Activated naive CD4-positive, alpha-beta T cell treated with anti-CD3 and anti-CD28 coated beads, Interleukin-2, amount 10 ng/mL, durations not matched to agents 7 days and 5 days (primary cell): ENCODE measurements around the gene LDLRAP1.
A peak's percentile ranks its signal among the peaks of the same experiment; 100 is the strongest.

Experiments used
- CTCF ChIA-PET: fragments of 350-600 bp; sonication (Branson Sonifier 250); formaldehyde crosslinking; loops from one replicate; lab custom pipeline; 2021; ENCODE audit warnings: antibody characterized with exemption; lab: Charles Lee
- DNase-seq: peaks from one replicate; pipeline ENCODE4 v3.0.0-alpha.2; 2020
- H3K27ac Mint-ChIP-seq: one replicate; pipeline ENCODE4 v1.8.0; 2021; ENCODE audit warnings: mild to moderate bottlenecking, moderate library complexity, mixed read lengths
- H3K27me3 Mint-ChIP-seq: one replicate; pipeline ENCODE4 v1.8.0; 2021; ENCODE audit warnings: mild to moderate bottlenecking, mixed read lengths
- H3K36me3 Mint-ChIP-seq: one replicate; pipeline ENCODE4 v1.8.0; 2021; ENCODE audit warnings: mixed read lengths
- H3K4me1 Mint-ChIP-seq: one replicate; pipeline ENCODE4 v1.8.0; 2021; ENCODE audit warnings: mixed read lengths
- H3K4me3 Mint-ChIP-seq: one replicate; pipeline ENCODE4 v1.8.0; 2021; ENCODE audit warnings: mild to moderate bottlenecking, moderate library complexity, mixed read lengths
- H3K9me3 Mint-ChIP-seq: one replicate; pipeline ENCODE4 v1.8.0; 2021; ENCODE audit warnings: mixed read lengths

LDLRAP1 gene

GRCh38 chr1:25516686-25517085 is 26.7 kb upstream of the LDLRAP1 start:
- no peak overlapping the region for H3K4me3 Mint-ChIP-seq
- H3K9me3 Mint-ChIP-seq: no peaks in the 10 kb centered on the region
- no peak overlapping the region for H3K27ac Mint-ChIP-seq
- peaks cover 5% of the 10 kb centered on the region for H3K4me1 Mint-ChIP-seq
- CTCF ChIA-PET: interaction anchor here (0.9 to 8.1 kb wide), 5 partner anchors 12 to 39 kb away, joined by 3 to 58 read pairs (median 3); no protein-coding TSS in a partner anchor
- no peak for DNase-seq
- H3K36me3 Mint-ChIP-seq: no peaks in the 10 kb centered on the region
- peaks cover 36% of the 10 kb centered on the region for H3K27me3 Mint-ChIP-seq

DNA sequence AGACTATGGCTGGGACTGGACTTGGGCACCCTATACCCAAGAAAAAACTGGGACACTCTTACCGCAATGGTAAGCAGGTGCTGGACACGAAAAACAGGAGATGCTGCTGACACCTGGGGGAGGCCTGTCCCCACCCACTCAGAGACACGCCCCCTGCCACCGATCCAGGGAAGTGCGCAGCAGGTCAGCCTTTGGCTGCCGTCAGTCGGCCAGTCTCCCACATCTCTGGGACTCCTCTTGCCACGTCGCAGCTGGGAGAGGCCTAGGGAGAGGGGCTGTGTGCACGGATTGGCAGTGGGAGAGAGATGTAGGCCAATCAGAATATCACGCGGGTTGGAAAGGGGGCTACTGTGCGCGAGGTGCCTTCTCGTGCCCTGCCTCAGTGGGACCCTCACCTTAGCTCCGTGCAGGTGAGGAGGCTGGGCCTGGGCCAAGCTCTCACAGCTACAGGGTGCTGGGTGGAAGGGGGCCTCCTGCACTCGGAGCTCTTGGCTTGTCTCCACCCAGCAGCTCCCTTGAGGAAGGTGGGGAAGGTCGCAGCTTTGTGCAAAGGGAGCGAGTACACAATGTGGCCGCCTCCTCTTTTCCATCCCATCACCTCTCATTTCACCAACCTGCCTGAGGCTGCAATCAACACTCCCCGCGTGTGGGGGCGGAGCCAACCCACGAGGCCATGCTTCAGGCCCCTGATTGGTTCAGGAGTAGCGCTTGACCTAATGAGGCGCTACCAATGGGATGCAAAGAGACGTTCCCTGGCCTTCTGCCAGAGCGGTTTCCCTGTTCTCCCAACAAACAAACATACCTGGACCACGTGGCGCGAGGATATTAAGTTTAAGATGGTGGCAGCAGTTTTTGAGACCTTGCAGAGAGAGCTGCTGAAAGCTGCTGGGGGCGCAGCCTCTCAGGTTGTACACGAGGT is 25.7 kb upstream of the LDLRAP1 start:
- peaks cover 41% of the 10 kb centered on the region for H3K27me3 Mint-ChIP-seq
- DNase-seq: no peak
- CTCF ChIA-PET: interaction anchor here (1.1 to 8.1 kb wide), 2 partner anchors 13 to 25 kb away, joined by 3 to 58 read pairs; no protein-coding TSS in a partner anchor

GRCh38 chr1:25519624-25520023 is 23.8 kb upstream of the LDLRAP1 start:
- no peak for DNase-seq
- Mint-ChIP-seq H3K36me3 (no peaks in the 10 kb centered on the region), H3K4me1 (peaks cover 5% of the 10 kb centered on the region), H3K27me3 (peaks cover 38% of the 10 kb centered on the region), H3K9me3 (no peaks in the 10 kb centered on the region), H3K27ac (no peak overlapping the region), H3K4me3 (no peak overlapping the region)
- CTCF ChIA-PET: interaction anchor here (0.5 to 8.1 kb wide), 8 partner anchors 15 to 287 kb away, joined by 3 to 58 read pairs (median 4); no protein-coding TSS in a partner anchor

More for the DNA sequence above, 25.7 kb upstream of the LDLRAP1 start:
- Mint-ChIP-seq H3K4me1 (peaks cover 5% of the 10 kb centered on the region), H3K4me3 (no peak overlapping the region), H3K36me3 (no peaks in the 10 kb centered on the region), H3K27ac (no peak overlapping the region), H3K9me3 (no peaks in the 10 kb centered on the region)

DNA sequence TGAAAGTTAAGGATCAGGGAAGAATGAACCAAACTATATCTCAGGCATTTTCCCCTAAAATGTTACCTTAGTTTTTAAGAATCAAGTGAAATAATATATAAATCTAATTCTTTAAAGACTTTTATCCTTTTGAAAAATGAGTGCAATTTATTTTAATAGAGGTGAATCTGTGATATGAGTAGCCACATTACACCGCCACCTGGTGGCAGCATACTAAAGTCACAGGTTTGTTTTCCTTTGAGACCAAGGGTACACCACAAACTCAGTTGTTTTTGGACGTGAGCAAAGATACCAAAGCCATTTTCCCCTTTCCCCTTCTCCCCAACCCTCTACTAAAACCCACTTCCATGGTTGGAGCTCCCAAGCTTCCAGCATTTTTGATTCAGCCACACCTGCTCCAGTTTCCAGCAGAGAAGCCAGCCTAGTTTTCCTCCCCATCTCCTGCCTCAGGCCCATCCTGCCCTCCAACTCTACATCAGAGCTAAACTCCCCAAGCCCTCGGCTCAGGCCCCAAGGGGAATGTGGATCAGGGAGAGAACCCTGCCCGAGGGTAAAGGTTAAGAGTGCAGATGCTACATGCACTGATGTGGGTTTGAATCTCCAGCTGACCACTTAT is 22.9 kb upstream of the LDLRAP1 start:
- H3K4me1 Mint-ChIP-seq: peaks cover 7% of the 10 kb centered on the region
- CTCF ChIA-PET: interaction anchor here (0.6 to 8.1 kb wide), 20 partner anchors 12 to 290 kb away, joined by 3 to 58 read pairs (median 3); no protein-coding TSS in a partner anchor
- peaks cover 4% of the 10 kb centered on the region for H3K9me3 Mint-ChIP-seq
- peaks cover 40% of the 10 kb centered on the region for H3K27me3 Mint-ChIP-seq
- H3K27ac Mint-ChIP-seq: no peak overlapping the region
- DNase-seq: peak; percentile 82
- H3K4me3 Mint-ChIP-seq: no peak overlapping the region
- no peaks in the 10 kb centered on the region for H3K36me3 Mint-ChIP-seq

GRCh38 chr1:25522031-25522655 is 21.3 kb upstream of the LDLRAP1 start:
- H3K4me1 Mint-ChIP-seq: peaks cover 8% of the 10 kb centered on the region
- peaks cover 4% of the 10 kb centered on the region for H3K9me3 Mint-ChIP-seq
- H3K27ac Mint-ChIP-seq: no peak overlapping the region
- no peak overlapping the region for H3K4me3 Mint-ChIP-seq
- CTCF ChIA-PET: interaction anchor here (1.1 to 8.1 kb wide), 3 partner anchors 18 to 87 kb away, joined by 3 to 58 read pairs (median 3); no protein-coding TSS in a partner anchor
- DNase-seq: no peak
- no peaks in the 10 kb centered on the region for H3K36me3 Mint-ChIP-seq
- H3K27me3 Mint-ChIP-seq: peaks cover 24% of the 10 kb centered on the region

GRCh38 chr1:25523542-25523941 is 19.9 kb upstream of the LDLRAP1 start:
- peaks cover 8% of the 10 kb centered on the region for H3K4me1 Mint-ChIP-seq
- peak; percentile 44 for DNase-seq
- H3K4me3 Mint-ChIP-seq: no peak overlapping the region
- H3K27ac Mint-ChIP-seq: no peak overlapping the region
- H3K36me3 Mint-ChIP-seq: no peaks in the 10 kb centered on the region
- peaks cover 4% of the 10 kb centered on the region for H3K9me3 Mint-ChIP-seq
- CTCF ChIA-PET: no interaction called here
- H3K27me3 Mint-ChIP-seq: peaks cover 29% of the 10 kb centered on the region

GRCh38 chr1:25524568-25525360 is 18.6 kb upstream of the LDLRAP1 start:
- H3K4me3 Mint-ChIP-seq: no peak overlapping the region
- peaks cover 8% of the 10 kb centered on the region for H3K4me1 Mint-ChIP-seq
- H3K27me3 Mint-ChIP-seq: peaks cover 30% of the 10 kb centered on the region
- H3K27ac Mint-ChIP-seq: no peak overlapping the region
- CTCF ChIA-PET: no interaction called here
- peaks cover 4% of the 10 kb centered on the region for H3K9me3 Mint-ChIP-seq
- no peak for DNase-seq
- H3K36me3 Mint-ChIP-seq: no peaks in the 10 kb centered on the region

GRCh38 chr1:25525361-25525688 is 18.1 kb upstream of the LDLRAP1 start:
- Mint-ChIP-seq H3K27ac (no peak overlapping the region), H3K27me3 (peaks cover 34% of the 10 kb centered on the region), H3K4me1 (peaks cover 8% of the 10 kb centered on the region), H3K4me3 (no peak overlapping the region), H3K9me3 (peaks cover 4% of the 10 kb centered on the region), H3K36me3 (no peaks in the 10 kb centered on the region)
- DNase-seq: no peak
- CTCF ChIA-PET: no interaction called here

DNA sequence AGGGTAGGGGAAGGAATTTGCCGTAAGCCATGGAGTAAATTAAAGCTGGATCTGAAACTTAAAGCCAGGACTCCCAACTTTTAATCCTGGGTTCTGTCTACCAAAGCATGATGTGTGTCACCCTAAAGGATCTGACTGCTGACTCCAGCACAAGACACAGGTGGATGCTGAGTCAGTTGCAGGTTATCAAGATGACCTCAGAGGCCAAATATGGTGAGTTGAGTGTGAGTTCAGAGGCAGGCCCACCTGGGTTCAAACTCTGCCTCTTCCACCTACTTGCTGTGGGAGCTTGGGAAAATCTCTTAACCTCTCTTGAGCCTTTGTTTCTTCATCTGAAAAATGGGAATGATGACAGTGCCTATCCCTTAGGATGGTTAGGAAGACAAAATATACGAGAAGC is 16.7 kb upstream of the LDLRAP1 start:
- H3K9me3 Mint-ChIP-seq: peaks cover 4% of the 10 kb centered on the region
- H3K4me1 Mint-ChIP-seq: peaks cover 3% of the 10 kb centered on the region
- H3K27ac Mint-ChIP-seq: no peak overlapping the region
- no peak overlapping the region for H3K4me3 Mint-ChIP-seq
- no peak for DNase-seq
- no peaks in the 10 kb centered on the region for H3K36me3 Mint-ChIP-seq
- H3K27me3 Mint-ChIP-seq: peaks cover 41% of the 10 kb centered on the region
- CTCF ChIA-PET: interaction anchor here (0.7 kb wide), 1 partner anchor 22 kb away, joined by 3 read pairs; no protein-coding TSS in a partner anchor

DNA sequence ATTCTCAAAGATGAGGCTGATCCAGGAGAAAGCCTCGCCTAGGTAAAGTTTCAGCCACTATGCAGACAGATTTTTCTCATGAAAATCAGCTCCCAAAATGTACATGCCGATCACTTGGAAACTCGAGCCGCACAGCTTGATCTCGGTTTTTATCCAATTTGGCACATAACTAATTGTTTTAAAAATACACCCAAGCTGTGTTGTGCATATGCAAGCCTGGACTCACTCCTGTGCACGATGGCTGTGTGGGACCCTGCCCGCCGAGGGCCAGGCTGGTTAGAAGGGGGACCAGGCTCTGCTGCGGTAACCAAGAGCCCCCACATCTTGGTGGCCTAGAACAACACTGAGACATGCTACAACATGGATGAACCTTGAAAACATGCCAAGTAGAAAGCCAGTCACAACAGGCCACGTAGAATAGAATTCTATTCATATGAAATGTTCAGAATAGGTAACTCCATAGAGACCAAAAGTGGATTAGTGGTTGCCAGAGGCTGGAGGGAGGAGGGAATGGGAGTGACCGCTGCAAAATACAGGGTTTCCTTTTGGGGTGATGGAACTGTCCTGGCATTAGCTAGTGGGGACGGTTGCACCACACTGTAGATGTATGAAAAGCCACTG is 16.1 kb upstream of the LDLRAP1 start:
- Mint-ChIP-seq H3K4me1 (peaks cover 3% of the 10 kb centered on the region), H3K27ac (no peak overlapping the region), H3K27me3 (peaks cover 46% of the 10 kb centered on the region), H3K4me3 (no peak overlapping the region), H3K9me3 (peaks cover 4% of the 10 kb centered on the region), H3K36me3 (no peaks in the 10 kb centered on the region)
- no peak for DNase-seq
- CTCF ChIA-PET: no interaction called here

GRCh38 chr1:25527946-25528595 is 15.3 kb upstream of the LDLRAP1 start:
- Mint-ChIP-seq H3K27ac (no peak overlapping the region), H3K4me1 (peaks cover 3% of the 10 kb centered on the region), H3K4me3 (no peak overlapping the region), H3K9me3 (peaks cover 4% of the 10 kb centered on the region), H3K27me3 (peaks cover 44% of the 10 kb centered on the region), H3K36me3 (no peaks in the 10 kb centered on the region)
- no peak for DNase-seq
- CTCF ChIA-PET: interaction anchor here (0.8 kb wide), 1 partner anchor 81 kb away, joined by 3 read pairs; no protein-coding TSS in a partner anchor

DNA sequence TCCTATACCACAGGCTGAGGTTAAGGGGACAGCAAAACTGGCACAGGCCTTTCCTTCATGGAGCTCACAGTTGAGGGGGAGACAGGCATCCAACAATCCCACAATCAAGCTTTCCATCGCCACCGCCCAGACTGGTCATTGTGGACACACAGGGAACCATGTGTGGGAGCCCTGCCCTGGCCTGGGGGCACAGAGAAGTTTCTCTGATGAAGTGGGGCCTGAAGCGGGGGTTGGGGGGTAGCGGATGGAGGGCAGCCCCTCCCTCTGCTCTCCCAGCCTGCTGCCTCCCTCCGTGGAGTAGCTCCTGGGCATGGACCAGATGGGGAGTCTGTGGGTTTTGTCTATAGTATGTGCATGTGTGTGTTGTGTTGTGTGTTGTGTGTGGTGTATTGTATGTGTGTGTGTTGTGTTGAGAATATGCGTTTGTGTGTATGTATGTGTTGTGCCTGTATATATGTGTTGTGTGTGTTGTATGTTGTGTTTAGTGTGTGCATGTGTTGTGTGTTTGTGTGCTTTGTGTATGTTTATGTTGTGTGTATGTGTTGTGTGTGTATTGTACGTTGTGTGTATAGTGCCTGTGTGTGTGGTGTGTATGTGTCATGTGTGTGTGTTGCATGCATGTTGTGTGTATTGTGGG is 14.4 kb upstream of the LDLRAP1 start:
- DNase-seq: no peak
- peaks cover 4% of the 10 kb centered on the region for H3K9me3 Mint-ChIP-seq
- H3K4me3 Mint-ChIP-seq: no peak overlapping the region
- H3K27me3 Mint-ChIP-seq: peaks cover 48% of the 10 kb centered on the region
- H3K4me1 Mint-ChIP-seq: peaks cover 3% of the 10 kb centered on the region
- H3K27ac Mint-ChIP-seq: no peak overlapping the region
- CTCF ChIA-PET: interaction anchor here (0.8 kb wide), 1 partner anchor 80 kb away, joined by 3 read pairs; no protein-coding TSS in a partner anchor
- H3K36me3 Mint-ChIP-seq: no peaks in the 10 kb centered on the region
